ENCODE data around the gene KLHDC7A.

The KLHDC7A gene

GRCh38 chr1:18474559-18475175 is 6.1 kb upstream of the KLHDC7A start:
- no peaks in the 10 kb centered on the region for H3K9me3 ChIP-seq (ENCODE audit: control insufficient read depth in 1 of 2, low read length in 2 of 2)
- H3K27ac ChIP-seq (ENCODE audit: low read length): no peak overlapping the region
- no peaks in the 10 kb centered on the region for H3K36me3 ChIP-seq (ENCODE audit: control insufficient read depth in 1 of 2, insufficient read depth in 2 of 2, low read length in 2 of 2)
- peaks cover 5% of the 10 kb centered on the region for H3K27me3 ChIP-seq (ENCODE audit: low read depth, low read length)
- H3K4me3 ChIP-seq (ENCODE audit: low read depth in 1 of 2, low read length in 2 of 2): no peak overlapping the region
- no peaks in the 10 kb centered on the region for H3K4me1 ChIP-seq (ENCODE audit: control insufficient read depth in 1 of 2, insufficient read depth in 2 of 2, low read length in 2 of 2)

DNA sequence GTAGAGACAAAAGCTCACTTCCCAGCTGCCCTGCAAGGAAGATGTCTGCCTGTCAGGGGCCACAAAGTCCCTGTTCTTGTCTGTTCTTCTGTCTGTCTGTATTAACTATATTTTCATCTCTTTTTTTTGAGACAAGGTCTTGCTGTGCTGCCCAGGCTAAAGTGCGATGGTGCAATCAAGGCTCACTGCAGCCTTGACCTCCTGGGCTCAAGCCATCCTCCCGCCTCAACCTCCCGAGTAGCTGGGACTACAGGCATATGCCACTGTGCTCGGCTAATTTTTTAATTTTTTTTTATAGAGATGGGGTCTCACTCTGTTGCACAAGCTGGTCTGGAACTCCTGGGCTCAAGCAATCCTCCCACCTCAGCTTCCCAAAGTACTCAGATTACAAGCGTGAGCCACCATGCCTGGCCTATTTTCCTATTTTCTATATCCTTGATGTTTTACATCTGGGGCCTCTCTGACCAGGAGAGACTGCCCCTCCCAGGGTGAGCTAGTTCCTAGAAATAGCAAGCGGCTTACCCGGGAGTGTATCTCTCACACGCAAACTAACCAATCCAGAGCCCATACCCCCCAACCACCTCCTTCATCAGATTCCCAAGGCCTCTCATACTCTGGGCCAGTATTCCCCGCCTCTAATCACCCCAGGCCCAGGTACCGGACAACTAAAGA is 5.4 kb upstream of the KLHDC7A start:
- Histone ChIP-seq H3K4me3 (ENCODE audit: low read depth in 1 of 2, low read length in 2 of 2) (no peak overlapping the region), H3K4me1 (ENCODE audit: control insufficient read depth in 1 of 2, insufficient read depth in 2 of 2, low read length in 2 of 2) (no peaks in the 10 kb centered on the region), H3K36me3 (ENCODE audit: control insufficient read depth in 1 of 2, insufficient read depth in 2 of 2, low read length in 2 of 2) (no peaks in the 10 kb centered on the region), H3K9me3 (ENCODE audit: control insufficient read depth in 1 of 2, low read length in 2 of 2) (no peaks in the 10 kb centered on the region), H3K27me3 (ENCODE audit: low read depth, low read length) (peaks cover 5% of the 10 kb centered on the region), H3K27ac (ENCODE audit: low read length) (no peak overlapping the region)

DNA sequence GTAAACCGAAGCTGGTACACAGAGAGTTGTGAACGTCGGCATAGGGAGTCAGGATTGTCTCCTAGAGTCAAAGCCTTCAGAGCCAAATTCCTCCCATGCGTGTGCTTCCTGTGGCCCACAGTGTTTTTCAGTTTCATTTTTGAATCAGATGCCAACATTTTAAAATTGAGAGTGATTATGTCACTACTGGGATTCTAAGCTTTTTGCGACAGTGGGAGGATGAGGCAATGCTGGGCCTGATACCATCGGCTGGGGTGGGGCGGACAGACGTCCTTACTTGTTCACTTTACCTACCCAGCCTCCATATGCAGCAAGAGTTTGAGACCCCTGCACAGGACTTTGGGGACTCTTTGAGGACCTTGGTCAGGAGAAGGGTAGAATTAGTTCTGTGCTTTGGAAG is 1.3 kb upstream of the KLHDC7A start:
- no peaks in the 10 kb centered on the region for H3K36me3 ChIP-seq (ENCODE audit: control insufficient read depth in 1 of 2, insufficient read depth in 2 of 2, low read length in 2 of 2)
- H3K27ac ChIP-seq (ENCODE audit: low read length): no peak overlapping the region
- no peak overlapping the region for H3K4me3 ChIP-seq (ENCODE audit: low read depth in 1 of 2, low read length in 2 of 2)
- H3K9me3 ChIP-seq (ENCODE audit: control insufficient read depth in 1 of 2, low read length in 2 of 2): no peaks in the 10 kb centered on the region
- H3K27me3 ChIP-seq (ENCODE audit: low read depth, low read length): peaks cover 5% of the 10 kb centered on the region
- no peaks in the 10 kb centered on the region for H3K4me1 ChIP-seq (ENCODE audit: control insufficient read depth in 1 of 2, insufficient read depth in 2 of 2, low read length in 2 of 2)

GRCh38 chr1:18481190-18481920 is 625 bp downstream of the KLHDC7A start:
- Histone ChIP-seq H3K9me3 (ENCODE audit: control insufficient read depth in 1 of 2, low read length in 2 of 2) (no peaks in the 10 kb centered on the region), H3K27ac (ENCODE audit: low read length) (no peak overlapping the region), H3K36me3 (ENCODE audit: control insufficient read depth in 1 of 2, insufficient read depth in 2 of 2, low read length in 2 of 2) (no peaks in the 10 kb centered on the region), H3K27me3 (ENCODE audit: low read depth, low read length) (peaks cover 1% of the 10 kb centered on the region), H3K4me1 (ENCODE audit: control insufficient read depth in 1 of 2, insufficient read depth in 2 of 2, low read length in 2 of 2) (no peaks in the 10 kb centered on the region), H3K4me3 (ENCODE audit: low read depth in 1 of 2, low read length in 2 of 2) (no peak overlapping the region)

GRCh38 chr1:18481921-18482701 is 1.4 kb downstream of the KLHDC7A start:
- no peak overlapping the region for H3K4me3 ChIP-seq (ENCODE audit: low read depth in 1 of 2, low read length in 2 of 2)

GRCh38 chr1:18482721-18483425 is 2.1 kb downstream of the KLHDC7A start:
- no peaks in the 10 kb centered on the region for H3K9me3 ChIP-seq (ENCODE audit: control insufficient read depth in 1 of 2, low read length in 2 of 2)
- no peaks in the 10 kb centered on the region for H3K4me1 ChIP-seq (ENCODE audit: control insufficient read depth in 1 of 2, insufficient read depth in 2 of 2, low read length in 2 of 2)
- no peaks in the 10 kb centered on the region for H3K36me3 ChIP-seq (ENCODE audit: control insufficient read depth in 1 of 2, insufficient read depth in 2 of 2, low read length in 2 of 2)
- H3K27me3 ChIP-seq (ENCODE audit: low read depth, low read length): no peaks in the 10 kb centered on the region
- H3K27ac ChIP-seq (ENCODE audit: low read length): no peak overlapping the region
- no peak overlapping the region for H3K4me3 ChIP-seq (ENCODE audit: low read depth in 1 of 2, low read length in 2 of 2)

More at GRCh38 chr1:18481921-18482701, 1.4 kb downstream of the KLHDC7A start:
- Histone ChIP-seq H3K36me3 (ENCODE audit: control insufficient read depth in 1 of 2, insufficient read depth in 2 of 2, low read length in 2 of 2) (no peaks in the 10 kb centered on the region), H3K4me1 (ENCODE audit: control insufficient read depth in 1 of 2, insufficient read depth in 2 of 2, low read length in 2 of 2) (no peaks in the 10 kb centered on the region), H3K9me3 (ENCODE audit: control insufficient read depth in 1 of 2, low read length in 2 of 2) (no peaks in the 10 kb centered on the region), H3K27me3 (ENCODE audit: low read depth, low read length) (no peaks in the 10 kb centered on the region), H3K27ac (ENCODE audit: low read length) (no peak overlapping the region)

DNA sequence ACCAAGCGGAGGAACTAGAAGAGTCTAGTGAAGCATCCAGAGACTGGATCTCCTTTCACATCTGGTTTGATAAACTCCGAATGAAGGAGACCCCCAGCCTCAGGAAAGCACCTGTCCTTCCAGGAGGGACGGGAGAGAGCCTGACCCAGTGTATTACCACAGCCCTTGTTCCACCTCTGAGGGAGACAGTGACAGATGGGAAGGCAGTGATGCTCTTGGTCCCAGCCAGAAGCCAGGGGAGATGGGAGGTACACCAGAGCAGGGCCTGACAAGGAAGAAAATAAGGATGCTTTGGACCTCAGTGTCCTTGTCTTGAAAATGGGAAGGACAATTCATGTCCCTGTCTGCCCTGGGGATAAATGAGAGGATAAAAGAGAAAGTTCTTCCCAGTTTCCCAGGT is 3.5 kb downstream of the KLHDC7A start:
- Histone ChIP-seq H3K4me1 (ENCODE audit: control insufficient read depth in 1 of 2, insufficient read depth in 2 of 2, low read length in 2 of 2) (no peaks in the 10 kb centered on the region), H3K27ac (ENCODE audit: low read length) (no peak overlapping the region), H3K4me3 (ENCODE audit: low read depth in 1 of 2, low read length in 2 of 2) (no peak overlapping the region), H3K27me3 (ENCODE audit: low read depth, low read length) (no peaks in the 10 kb centered on the region), H3K9me3 (ENCODE audit: control insufficient read depth in 1 of 2, low read length in 2 of 2) (no peaks in the 10 kb centered on the region), H3K36me3 (ENCODE audit: control insufficient read depth in 1 of 2, insufficient read depth in 2 of 2, low read length in 2 of 2) (no peaks in the 10 kb centered on the region)

DNA sequence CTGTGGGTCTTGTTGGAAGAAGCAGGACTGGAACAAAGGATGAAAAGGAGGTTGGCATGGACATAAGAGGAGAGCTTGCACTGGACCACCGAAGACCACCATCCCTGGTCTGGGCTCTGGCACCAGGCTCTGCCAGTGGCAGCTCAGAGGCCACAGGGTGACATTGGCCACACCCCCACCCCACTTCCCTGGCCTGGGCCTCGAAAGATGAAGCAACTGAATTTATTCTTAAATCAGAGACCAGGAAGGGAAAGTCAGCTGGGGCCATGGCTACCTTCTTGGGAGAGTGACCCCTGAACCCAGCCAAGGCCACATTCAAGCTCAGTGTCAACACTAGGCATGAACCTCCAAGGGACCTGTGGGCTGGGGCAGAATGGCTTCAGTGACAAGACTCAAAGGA is 4.0 kb downstream of the KLHDC7A start:
- peaks cover 0 to 3% of the 10 kb centered on the region in 2 donors for H3K9me3 ChIP-seq (ENCODE audit: control insufficient read depth in 1 of 2, low read length in 2 of 2)
- no peak overlapping the region for H3K27ac ChIP-seq (ENCODE audit: low read length)
- H3K4me1 ChIP-seq (ENCODE audit: control insufficient read depth in 1 of 2, insufficient read depth in 2 of 2, low read length in 2 of 2): no peaks in the 10 kb centered on the region
- H3K4me3 ChIP-seq (ENCODE audit: low read depth in 1 of 2, low read length in 2 of 2): no peak overlapping the region
- H3K27me3 ChIP-seq (ENCODE audit: low read depth, low read length): no peaks in the 10 kb centered on the region
- H3K36me3 ChIP-seq (ENCODE audit: control insufficient read depth in 1 of 2, insufficient read depth in 2 of 2, low read length in 2 of 2): no peaks in the 10 kb centered on the region

DNA sequence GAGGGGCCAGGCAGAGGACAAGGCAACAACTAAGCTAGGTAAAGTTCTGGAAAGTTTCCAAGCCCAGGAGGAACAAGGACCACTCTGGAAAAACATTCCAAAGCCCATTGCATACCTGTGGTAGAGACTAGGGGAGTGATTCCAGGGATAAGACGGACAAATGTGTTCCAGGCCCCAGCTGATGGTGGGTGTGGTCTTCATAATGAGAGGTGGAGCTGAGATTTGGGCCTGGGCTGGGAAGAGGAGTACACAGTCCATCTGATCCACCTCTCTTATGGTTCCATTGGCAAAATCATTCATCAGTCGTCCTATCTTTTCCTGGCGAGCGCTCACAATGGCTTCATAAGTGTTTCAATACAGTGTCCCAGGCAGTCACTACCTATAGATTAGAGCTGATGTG is 4.5 kb downstream of the KLHDC7A start:
- Histone ChIP-seq H3K4me1 (ENCODE audit: control insufficient read depth in 1 of 2, insufficient read depth in 2 of 2, low read length in 2 of 2) (no peaks in the 10 kb centered on the region), H3K27me3 (ENCODE audit: low read depth, low read length) (peaks cover 4% of the 10 kb centered on the region), H3K36me3 (ENCODE audit: control insufficient read depth in 1 of 2, insufficient read depth in 2 of 2, low read length in 2 of 2) (no peaks in the 10 kb centered on the region), H3K9me3 (ENCODE audit: control insufficient read depth in 1 of 2, low read length in 2 of 2) (peaks cover 0 to 5% of the 10 kb centered on the region in 2 donors), H3K4me3 (ENCODE audit: low read depth in 1 of 2, low read length in 2 of 2) (no peak overlapping the region), H3K27ac (ENCODE audit: low read length) (no peak overlapping the region)

DNA sequence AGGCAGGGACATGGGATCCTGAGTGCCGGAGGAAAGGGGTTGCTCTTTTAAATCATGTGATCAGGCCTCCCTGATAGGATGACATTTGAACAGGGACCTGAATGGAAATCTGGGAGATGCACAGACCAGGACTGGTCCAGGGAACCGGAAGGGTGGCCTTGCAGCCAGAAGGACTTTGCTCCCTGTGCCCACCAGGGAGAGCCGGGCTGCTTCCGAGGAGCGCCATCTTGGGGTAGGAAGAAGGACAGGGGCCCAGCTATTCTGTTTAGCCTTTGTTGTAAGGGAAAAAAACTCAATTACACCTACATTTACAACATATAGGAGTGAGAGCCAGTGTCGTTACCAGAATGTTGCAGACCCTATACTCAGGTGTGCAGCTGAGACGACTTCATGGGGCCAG is 5.5 kb downstream of the KLHDC7A start:
- Histone ChIP-seq H3K27ac (ENCODE audit: low read length) (no peak overlapping the region), H3K36me3 (ENCODE audit: control insufficient read depth in 1 of 2, insufficient read depth in 2 of 2, low read length in 2 of 2) (no peaks in the 10 kb centered on the region), H3K27me3 (ENCODE audit: low read depth, low read length) (peaks cover 6% of the 10 kb centered on the region), H3K4me1 (ENCODE audit: control insufficient read depth in 1 of 2, insufficient read depth in 2 of 2, low read length in 2 of 2) (no peaks in the 10 kb centered on the region), H3K4me3 (ENCODE audit: low read depth in 1 of 2, low read length in 2 of 2) (no peak overlapping the region), H3K9me3 (ENCODE audit: control insufficient read depth in 1 of 2, low read length in 2 of 2) (peaks cover 0 to 5% of the 10 kb centered on the region in 2 donors)
